ENCODE results near the gene MRPL9.

- TF ChIP-seq CTCF (IDR thresholded peaks at IDR 0.05; ENCODE audit: low read depth, low read length, poor library complexity, severe bottlenecking): no peak
- no peak for TF ChIP-seq EZH2phosphoT487 (IDR thresholded peaks at IDR 0.05; ENCODE audit: borderline replicate concordance, low read length)
Observed at GRCh38 chr1:151805066-151805820, 41.9 kb upstream of the MRPL9 start, which contains the start of gene LINGO4.
